Astrocyte (in vitro differentiated cells and primary cell): ENCODE measurements around the gene C17orf50.

Experiments used
- CTCF ChIP-seq: IDR thresholded peaks from 2 replicates; pipeline ENCODE4 v1.5.1; 2011; ENCODE audit warnings: low read depth, mild to moderate bottlenecking, inconsistent platforms, low read length, moderate library complexity; ENCODE audit not compliant: insufficient read depth
- EZH2 ChIP-seq: IDR thresholded peaks from 2 replicates; pipeline ENCODE4 v1.6.1; 2012; ENCODE audit warnings: mild to moderate bottlenecking, low read length, inconsistent platforms; ENCODE audit not compliant: insufficient read depth

DNA sequence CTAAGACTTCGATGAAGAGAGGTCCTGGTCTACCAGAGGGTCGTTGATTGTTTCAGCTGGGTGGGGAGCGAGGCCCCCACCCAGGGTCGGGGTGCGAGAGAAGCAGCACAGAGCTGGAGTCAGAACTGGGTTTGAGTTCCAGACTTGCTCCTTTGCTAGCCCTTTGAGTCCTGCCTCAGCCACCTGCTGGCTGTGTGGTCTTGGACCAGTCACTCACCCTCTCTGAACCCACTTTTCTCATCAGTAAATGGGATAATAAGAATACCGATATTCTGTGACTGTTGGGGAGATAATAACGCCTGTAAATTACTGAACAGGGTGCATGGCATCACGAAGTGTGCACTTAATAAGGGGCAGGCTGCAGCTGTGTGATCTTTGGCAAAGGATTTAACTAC, 35.2 kb downstream of the C17orf50 start:
- no peak for TF ChIP-seq CTCF
- TF ChIP-seq EZH2, result no peak
